ENCODE measurements around the gene TRAF4.
"Not testable (repeated sequence)": the region's sequence is repeated elsewhere in the genome, so short reads cannot be mapped to it uniquely, and the experiment has no call there.

Gene TRAF4

DNA sequence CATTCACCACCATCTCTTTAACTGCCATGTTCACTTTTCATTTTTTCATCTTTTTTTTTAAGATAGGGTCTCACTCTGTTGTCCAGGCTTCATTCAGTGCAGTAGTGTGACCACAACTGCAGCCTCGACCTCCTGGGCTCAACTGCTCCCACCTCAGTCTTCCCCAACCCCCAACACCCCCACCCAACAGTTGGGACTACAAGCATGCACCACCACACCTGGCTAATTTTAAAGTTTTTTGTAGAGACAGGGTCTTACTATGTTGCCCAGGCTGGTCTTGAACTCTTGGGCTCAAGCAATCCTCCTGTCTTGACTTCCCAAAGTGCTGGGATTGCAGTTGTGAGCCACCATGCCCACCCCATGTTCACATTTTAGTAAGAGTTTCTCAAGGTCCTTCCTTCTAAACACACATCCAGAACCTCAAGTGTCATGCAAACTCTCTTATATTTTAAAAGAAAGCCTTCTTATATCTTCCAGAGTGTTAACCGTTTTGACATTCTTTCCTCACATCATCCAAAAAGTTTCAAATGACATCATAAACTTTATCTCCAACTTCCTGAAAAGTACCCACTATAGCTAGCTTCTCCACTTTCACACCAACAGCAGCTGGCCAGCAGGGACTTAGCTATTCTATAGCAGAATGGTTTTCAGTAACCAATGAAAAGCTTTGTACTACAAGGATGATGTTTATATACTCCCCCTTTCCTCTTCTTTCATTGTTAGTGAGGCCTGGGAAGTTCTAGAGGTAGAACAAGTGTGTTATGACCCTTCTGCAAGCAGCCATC is 49.3 kb downstream of the TRAF4 start:
- TF ChIP-seq, protein P1, sequence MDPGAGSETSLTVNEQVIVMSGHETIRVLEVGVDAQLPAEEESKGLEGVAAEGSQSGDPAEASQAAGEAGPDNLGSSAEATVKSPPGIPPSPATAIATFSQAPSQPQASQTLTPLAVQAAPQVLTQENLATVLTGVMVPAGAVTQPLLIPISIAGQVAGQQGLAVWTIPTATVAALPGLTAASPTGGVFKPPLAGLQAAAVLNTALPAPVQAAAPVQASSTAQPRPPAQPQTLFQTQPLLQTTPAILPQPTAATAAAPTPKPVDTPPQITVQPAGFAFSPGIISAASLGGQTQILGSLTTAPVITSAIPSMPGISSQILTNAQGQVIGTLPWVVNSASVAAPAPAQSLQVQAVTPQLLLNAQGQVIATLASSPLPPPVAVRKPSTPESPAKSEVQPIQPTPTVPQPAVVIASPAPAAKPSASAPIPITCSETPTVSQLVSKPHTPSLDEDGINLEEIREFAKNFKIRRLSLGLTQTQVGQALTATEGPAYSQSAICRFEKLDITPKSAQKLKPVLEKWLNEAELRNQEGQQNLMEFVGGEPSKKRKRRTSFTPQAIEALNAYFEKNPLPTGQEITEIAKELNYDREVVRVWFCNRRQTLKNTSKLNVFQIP (CRISPR knock-in tag; IDR thresholded peaks at IDR 0.05; ENCODE audit: borderline replicate concordance, low read depth) = no peak
- TF ChIP-seq ZNF565 (CRISPR knock-in tag; conservative IDR thresholded peaks at IDR 0.05; ENCODE audit: low read depth) (no peak), RARB (CRISPR knock-in tag; IDR thresholded peaks at IDR 0.05) (no peak), PPARA (CRISPR knock-in tag; IDR thresholded peaks at IDR 0.05; ENCODE audit: borderline replicate concordance) (no peak), ZFP30 (CRISPR knock-in tag; IDR thresholded peaks at IDR 0.05) (no peak)
- TF ChIP-seq, protein P2, sequence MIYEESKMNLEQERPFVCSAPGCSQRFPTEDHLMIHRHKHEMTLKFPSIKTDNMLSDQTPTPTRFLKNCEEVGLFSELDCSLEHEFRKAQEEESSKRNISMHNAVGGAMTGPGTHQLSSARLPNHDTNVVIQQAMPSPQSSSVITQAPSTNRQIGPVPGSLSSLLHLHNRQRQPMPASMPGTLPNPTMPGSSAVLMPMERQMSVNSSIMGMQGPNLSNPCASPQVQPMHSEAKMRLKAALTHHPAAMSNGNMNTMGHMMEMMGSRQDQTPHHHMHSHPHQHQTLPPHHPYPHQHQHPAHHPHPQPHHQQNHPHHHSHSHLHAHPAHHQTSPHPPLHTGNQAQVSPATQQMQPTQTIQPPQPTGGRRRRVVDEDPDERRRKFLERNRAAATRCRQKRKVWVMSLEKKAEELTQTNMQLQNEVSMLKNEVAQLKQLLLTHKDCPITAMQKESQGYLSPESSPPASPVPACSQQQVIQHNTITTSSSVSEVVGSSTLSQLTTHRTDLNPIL (CRISPR knock-in tag; IDR thresholded peaks at IDR 0.05; ENCODE audit: low read depth) = no peak
- peak; percentile 41; the same call in 1 of the 3 replicates for ATAC-seq

DNA sequence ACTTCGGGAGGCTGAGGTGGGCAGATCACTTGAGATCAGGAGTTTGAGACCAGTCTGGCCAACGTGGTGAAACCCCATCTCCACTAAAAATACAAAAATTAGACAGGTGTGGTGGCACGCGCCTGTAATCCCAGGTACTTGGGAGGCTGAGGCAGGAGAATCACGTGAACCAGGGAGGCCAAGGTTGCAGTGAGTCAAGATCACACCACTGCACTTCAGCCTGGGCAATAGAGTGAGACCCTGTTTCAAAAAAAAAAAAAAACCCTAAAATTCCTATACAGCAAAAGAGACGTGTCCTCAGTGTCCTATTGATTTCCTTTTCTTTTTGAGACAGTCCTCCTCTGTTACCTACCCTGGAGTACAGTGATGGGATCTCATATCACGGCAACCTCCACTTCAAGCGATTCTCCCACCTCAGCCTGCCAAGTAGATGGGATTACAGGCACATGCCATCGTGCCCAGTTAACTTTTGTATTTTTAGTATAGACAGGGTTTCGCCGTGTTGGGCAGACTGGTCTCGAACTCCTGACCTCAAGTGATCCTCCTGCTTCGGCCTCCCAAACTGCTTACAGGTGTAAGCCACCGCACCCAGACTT is 51.1 kb downstream of the TRAF4 start:
- ATAC-seq = not testable (repeated sequence)

DNA sequence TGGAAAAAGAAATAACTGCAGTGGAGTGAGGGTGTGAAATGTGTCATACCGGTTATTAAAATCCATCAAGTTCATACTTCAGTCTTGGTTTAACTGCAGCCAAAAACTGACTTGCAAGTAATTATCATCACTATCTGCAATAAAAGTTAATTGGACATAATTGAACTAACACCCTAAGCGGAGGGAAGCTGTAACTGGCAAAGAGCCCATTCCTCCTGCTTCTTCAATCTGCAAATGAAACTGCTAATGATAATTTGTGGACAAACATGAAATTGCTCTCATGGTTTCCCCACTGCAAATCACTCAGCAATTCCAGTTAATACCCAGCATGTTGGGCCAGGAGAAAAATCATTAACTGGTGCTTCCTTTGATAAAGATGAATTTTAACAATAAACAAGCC is 52.3 kb downstream of the TRAF4 start:
- ATAC-seq = no peak
- TF ChIP-seq, protein P3, sequence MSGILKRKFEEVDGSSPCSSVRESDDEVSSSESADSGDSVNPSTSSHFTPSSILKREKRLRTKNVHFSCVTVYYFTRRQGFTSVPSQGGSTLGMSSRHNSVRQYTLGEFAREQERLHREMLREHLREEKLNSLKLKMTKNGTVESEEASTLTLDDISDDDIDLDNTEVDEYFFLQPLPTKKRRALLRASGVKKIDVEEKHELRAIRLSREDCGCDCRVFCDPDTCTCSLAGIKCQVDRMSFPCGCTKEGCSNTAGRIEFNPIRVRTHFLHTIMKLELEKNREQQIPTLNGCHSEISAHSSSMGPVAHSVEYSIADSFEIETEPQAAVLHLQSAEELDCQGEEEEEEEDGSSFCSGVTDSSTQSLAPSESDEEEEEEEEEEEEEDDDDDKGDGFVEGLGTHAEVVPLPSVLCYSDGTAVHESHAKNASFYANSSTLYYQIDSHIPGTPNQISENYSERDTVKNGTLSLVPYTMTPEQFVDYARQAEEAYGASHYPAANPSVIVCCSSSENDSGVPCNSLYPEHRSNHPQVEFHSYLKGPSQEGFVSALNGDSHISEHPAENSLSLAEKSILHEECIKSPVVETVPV (CRISPR knock-in tag; IDR thresholded peaks at IDR 0.05) = no peak
- no peak for TF ChIP-seq ZC3H10 (CRISPR knock-in tag; IDR thresholded peaks at IDR 0.05)
- no peak for TF ChIP-seq ZFP3 (CRISPR knock-in tag; IDR thresholded peaks at IDR 0.05)
- no peak for TF ChIP-seq PPARA (CRISPR knock-in tag; IDR thresholded peaks at IDR 0.05; ENCODE audit: borderline replicate concordance)
- no peak for TF ChIP-seq CSDC2 (CRISPR knock-in tag; IDR thresholded peaks at IDR 0.05)
- TF ChIP-seq ZFP30 (CRISPR knock-in tag; IDR thresholded peaks at IDR 0.05) = no peak
- no peak for TF ChIP-seq OSR1 (CRISPR knock-in tag; IDR thresholded peaks at IDR 0.05)
- no peak for TF ChIP-seq ISL1 (CRISPR knock-in tag; IDR thresholded peaks at IDR 0.05)
- no peak for TF ChIP-seq RARB (CRISPR knock-in tag; IDR thresholded peaks at IDR 0.05)
- TF ChIP-seq TCF4 (CRISPR knock-in tag; IDR thresholded peaks at IDR 0.05; ENCODE audit: borderline replicate concordance) = no peak
